NT2/D1 (cell line): ENCODE measurements around the gene CCDC149.

Source experiments
- SUZ12 ChIP-seq: IDR thresholded peaks from 2 replicates; pipeline ENCODE4 v1.6.1; 2011; ENCODE audit not compliant: insufficient read length, insufficient read depth; ENCODE audit errors: extremely low read depth
- YY1 ChIP-seq: IDR thresholded peaks from 2 replicates; pipeline ENCODE4 v1.6.1; 2011; ENCODE audit not compliant: insufficient read length, insufficient read depth
- ZNF274 ChIP-seq: IDR thresholded peaks from 2 replicates; pipeline ENCODE4 v1.6.1; 2011; ENCODE audit warnings: mild to moderate bottlenecking, low read depth, low read length

- no peak for TF ChIP-seq SUZ12
- no peak for TF ChIP-seq ZNF274
- TF ChIP-seq YY1, result no peak
Observed at GRCh38 chr4:24930151-24930550, 17.3 kb upstream of the CCDC149 start.
